HG03469 (cell line): Measurements from ENCODE around the gene MINDY3.
"Not testable (repeated sequence)": the region's sequence is repeated elsewhere in the genome, so short reads cannot be mapped to it uniquely, and the experiment has no call there.

Experiments
- ATAC-seq: cut with Tn5 transposase; IDR thresholded peaks from one replicate; pipeline ENCODE4 v1.9.1; 2021; ENCODE audit warnings: mild to moderate bottlenecking, moderate library complexity, moderate number of reproducible peaks; ENCODE audit not compliant: unreplicated experiment

The MINDY3 gene

GRCh38 chr10:15859906-15860691 lies at the start of gene MINDY3:
Gene MINDY3 (minus strand): TSS chr10:15860507. CDS start chr10:15860299, 208 bp downstream.
- peak; percentile 69 for ATAC-seq

DNA sequence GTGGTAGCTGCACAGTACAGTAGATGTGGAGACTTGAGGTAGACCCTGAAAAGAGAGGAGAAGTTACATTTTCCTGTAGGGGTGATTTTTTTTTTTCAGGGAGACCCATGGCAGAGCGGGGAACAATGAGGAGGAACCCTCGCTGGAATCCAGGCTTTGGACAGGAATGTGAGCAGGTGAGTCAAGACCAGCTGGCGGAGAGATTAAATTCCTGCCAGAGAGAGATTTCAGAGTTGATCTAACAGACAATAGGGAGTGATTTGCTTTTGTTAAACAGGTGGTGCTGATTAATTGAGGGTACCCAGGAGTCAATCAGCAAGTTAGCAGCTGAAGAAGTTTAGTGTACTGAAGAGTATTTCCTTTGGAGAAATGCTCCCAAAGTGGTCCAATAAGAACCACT lies 41.6 kb upstream of the MINDY3 start:
- ATAC-seq = no peak

- no peak for ATAC-seq
Measured at GRCh38 chr10:15898046-15898445, 37.7 kb upstream of the MINDY3 start.

GRCh38 chr10:15897287-15897686 lies 37.0 kb upstream of the MINDY3 start:
- no peak for ATAC-seq

GRCh38 chr10:15896654-15897053 lies 36.3 kb upstream of the MINDY3 start:
- ATAC-seq = no peak

- ATAC-seq = no peak
Measured at GRCh38 chr10:15884447-15884846, 24.1 kb upstream of the MINDY3 start.

DNA sequence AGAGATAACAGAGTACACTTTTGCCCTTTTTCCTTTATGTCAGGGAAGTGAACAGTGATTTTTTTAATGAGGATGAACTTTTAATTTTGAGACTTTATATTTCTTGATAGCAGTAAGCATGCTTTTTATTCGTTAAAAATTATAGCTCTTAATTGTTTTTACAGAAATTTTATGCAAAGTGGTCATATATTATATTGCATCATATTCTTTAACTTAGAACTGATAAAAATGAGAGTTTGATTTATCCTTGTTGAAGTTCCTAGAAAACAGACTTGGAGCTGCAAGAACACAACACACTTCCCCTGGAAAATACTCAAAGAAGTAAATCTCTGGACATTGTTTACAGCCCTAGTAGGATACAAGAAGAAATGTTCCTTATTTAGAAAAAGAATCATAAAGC lies 21.2 kb upstream of the MINDY3 start:
- no peak for ATAC-seq

DNA sequence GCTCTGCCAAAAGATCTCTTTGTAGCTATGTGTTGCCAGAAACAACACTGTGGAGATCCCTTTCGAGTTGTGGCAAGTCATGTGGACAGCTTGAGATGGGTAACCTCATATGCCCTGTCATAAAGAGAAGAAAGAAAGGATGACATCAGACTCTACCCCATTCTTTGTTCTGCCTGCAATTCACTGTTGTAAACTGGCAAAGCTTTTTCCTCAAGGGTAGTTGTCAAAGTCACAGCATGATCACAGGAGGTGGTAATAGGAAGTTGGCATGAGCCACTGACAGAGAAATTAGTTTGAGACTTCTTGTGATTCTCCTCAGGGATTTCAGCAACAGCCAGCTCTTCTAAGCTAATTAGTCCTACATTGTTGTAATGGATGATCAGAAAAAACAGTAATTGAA lies 19.4 kb upstream of the MINDY3 start:
- no peak for ATAC-seq

DNA sequence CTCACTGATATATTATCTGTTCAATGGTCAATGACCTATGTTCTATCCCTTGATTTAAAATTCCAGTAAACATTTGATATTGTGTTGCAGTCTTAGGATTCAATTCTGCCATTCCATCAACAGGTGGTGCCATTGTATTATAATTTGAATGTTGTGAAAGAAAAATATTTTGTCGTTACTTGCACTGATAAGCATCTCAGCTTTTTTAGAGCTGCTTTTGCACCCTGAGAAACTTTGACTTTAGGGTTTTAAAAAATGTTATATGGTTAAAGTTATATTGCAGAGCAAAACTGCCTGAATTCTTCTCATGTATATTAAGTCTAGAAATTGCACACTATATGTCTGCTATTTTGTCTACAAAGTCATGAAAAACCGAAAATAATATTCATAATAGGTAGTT lies 18.8 kb upstream of the MINDY3 start:
- ATAC-seq = no peak

DNA sequence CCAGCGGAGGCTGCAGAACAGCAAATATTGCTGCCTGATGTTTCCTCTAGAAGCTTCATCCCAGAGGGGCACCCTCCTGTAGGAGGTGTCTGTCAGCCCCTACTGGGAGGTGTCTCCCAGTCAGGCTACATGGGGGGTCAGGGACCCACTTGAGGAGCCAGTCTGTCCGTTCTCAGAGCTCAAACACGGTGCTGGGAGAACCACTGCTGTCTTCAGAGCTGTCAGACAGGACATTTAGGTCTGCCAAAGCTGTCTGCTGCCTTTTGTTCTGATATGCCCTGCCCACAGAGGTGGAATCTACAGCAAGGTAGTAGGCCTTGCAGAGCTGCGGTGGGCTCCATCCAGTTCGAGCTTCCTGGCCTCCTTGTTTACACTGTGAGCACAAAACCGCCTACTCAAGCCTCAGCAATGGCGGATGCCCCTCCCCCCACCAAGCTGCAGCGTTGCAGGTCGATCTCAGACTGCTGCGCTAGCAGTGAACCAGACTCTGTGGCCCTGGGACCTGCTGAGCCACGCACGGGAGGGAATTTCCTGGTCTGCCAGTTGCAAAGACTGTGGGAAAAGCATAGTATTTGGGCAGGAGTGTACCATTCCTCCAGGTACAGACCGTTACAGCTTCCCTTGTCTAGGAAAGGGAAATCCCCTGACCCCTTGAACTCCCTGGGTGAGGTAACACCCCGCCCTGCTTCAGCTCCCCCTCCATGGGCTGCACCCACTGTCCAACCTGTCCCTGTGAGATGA lies 17.7 kb upstream of the MINDY3 start:
- no peak for ATAC-seq

DNA sequence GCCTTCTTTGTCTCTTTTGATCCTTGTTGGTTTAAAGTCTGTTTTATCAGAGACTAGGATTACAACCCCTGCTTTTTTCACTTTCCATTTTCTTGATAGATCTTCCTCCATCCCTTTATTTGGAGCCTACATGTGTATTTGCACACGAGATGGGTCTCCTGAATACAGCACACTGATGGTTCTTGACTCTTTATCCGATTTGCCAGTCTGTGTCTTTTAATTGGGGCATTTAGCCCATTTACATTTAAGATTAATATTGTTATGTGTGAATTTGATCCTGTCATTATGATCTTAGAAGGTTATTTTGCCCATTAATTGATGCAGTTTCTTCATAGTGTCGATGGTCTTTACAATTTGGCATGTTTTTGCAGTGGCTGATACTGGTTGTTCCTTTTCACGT lies 16.0 kb upstream of the MINDY3 start:
- ATAC-seq = not testable (repeated sequence)

DNA sequence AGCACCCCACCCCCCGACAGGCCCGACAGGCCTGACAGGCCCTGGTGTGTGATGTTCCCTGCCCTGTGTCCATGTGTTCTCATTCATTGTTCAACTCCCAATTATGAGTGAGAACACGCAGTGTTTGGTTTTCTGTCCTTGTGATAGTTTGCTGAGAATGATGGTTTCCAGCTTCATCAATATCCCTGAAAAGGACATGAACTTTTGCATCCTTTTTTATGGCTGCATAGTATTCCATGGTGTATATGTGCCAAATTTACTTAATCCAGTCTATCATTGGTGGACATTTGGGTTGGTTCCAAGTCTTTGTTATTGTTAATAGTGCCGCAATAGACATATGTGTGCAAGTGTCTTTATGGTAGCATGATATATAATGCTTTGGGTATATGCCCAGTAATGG lies 12.3 kb upstream of the MINDY3 start:
- not testable (repeated sequence) for ATAC-seq

GRCh38 chr10:15871823-15872222 lies 11.5 kb upstream of the MINDY3 start:
- ATAC-seq = no peak

DNA sequence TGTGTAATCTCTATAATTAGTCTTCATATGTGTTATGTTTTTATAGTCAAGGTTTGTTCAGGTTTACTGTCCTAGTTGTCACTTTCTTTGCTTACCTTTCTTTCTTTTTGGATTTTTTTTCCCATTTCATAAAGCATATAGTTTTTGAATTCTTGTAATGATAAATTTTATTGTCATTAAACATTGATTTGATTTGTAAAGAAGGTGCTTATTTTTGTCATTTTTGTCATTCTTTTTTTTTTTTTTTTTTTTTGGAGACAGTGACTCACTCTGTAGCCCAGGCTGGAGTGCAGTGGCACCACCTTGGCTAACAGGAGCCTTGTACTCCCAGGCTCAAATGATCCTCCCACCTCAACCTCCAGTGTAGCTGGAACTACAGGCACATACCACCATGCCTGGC lies 9.6 kb upstream of the MINDY3 start:
- ATAC-seq = no peak

GRCh38 chr10:15868006-15868405 lies 7.7 kb upstream of the MINDY3 start:
- ATAC-seq = no peak

GRCh38 chr10:15865304-15865703 lies 5.0 kb upstream of the MINDY3 start:
- ATAC-seq = no peak

- no peak for ATAC-seq
Measured at GRCh38 chr10:15864419-15864818, 4.1 kb upstream of the MINDY3 start.

DNA sequence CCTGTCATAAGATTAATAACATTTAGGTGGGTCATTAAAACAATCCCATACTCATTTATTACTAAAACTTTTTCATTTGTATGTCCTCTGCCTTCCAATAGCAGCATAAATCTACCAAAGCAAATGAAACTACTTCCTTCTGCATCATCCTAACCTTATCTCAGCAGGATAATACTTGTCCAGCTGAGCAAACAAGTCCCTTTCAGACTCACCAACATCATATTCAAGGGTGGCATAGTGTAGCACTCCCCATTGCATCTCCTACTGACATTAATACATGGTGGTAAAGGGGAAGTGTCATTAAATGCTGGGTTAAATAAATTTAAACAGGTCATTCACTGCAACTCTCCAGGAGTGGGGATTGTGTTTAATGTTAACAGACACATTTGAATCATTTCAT lies 3.4 kb upstream of the MINDY3 start:
- ATAC-seq = no peak

GRCh38 chr10:15863323-15863722 lies 3.0 kb upstream of the MINDY3 start:
- no peak for ATAC-seq

GRCh38 chr10:15860692-15861201 lies 440 bp upstream of the MINDY3 start:
- no peak for ATAC-seq

- ATAC-seq = peak; percentile 41
Measured at GRCh38 chr10:15859509-15859905, 800 bp downstream of the MINDY3 start.

DNA sequence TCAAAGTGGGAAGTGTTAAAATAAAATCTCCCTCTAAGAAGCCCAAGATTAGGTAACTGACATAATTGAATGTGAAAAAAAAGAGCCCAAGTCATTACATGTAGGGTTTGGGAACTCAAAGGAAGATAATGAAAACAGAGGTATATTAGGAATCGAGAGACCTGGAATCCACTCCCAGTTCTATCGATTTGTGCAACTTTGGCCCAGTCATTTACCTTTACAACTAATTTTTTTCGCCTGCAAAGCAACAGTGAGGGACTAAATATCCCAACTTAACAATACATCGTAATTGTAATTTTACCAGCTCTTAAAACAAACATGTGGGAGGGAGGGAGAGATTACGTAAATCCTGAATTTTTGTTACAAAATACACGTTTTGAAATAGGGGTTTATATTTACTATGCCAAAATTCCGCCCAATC lies 1.4 kb downstream of the MINDY3 start:
- no peak for ATAC-seq
